ENCODE measurements around the gene PARP11. TPM values are rescaled to one million over a fixed set of nuclear protein-coding genes. Genes with fewer than 3 reads are reported as not detected.

Gene PARP11
- total and polyA plus RNA-seq, 2 of the 8 experiments (the other 6 are each of a cell fraction or from before 2014, with no cell fraction given): 4.2 to 13.3 TPM

GRCh38 chr12:3836641-3837040 is 36.6 kb downstream of the PARP11 start:
- H2AFZ ChIP-seq (ENCODE audit: low read length): 0 out of 2 replicates have a peak overlapping the region, but pooled peaks have one; percentile 14
- no peak overlapping the region for H3K23ac ChIP-seq (ENCODE audit: insufficient read length)
- peaks cover 0 to 14% of the 10 kb centered on the region in 2 experiments; a peak in 1 of 4 replicates for H3K79me2 ChIP-seq (ENCODE audit: control insufficient read depth in 1 of 2, insufficient read depth in 2 of 2, low read length in 2 of 2)
- no peak overlapping the region for H3K27ac ChIP-seq (ENCODE audit: low read depth, low read length)
- H3K14ac ChIP-seq (ENCODE audit: insufficient read length): no peak overlapping the region
- H3K9ac ChIP-seq (replicated peaks in 1 of 4; ENCODE audit: extremely low read depth in 1 of 4, low read depth in 3 of 4, low read length in 3 of 4): no peak overlapping the region
- no peak overlapping the region for H2BK12ac ChIP-seq (ENCODE audit: low read depth, low read length)
- H4K5ac ChIP-seq (ENCODE audit: insufficient read length, low read depth, low read length): no peak overlapping the region
- peaks cover 0 to 8% of the 10 kb centered on the region in 2 experiments; a peak in 1 of 4 replicates for H3K9me3 ChIP-seq (ENCODE audit: insufficient read depth in 2 of 2, low read depth in 1 of 2, low read length in 1 of 2)
- TF ChIP-seq NANOG (IDR thresholded peaks at IDR 0.05; ENCODE audit: insufficient read depth, low read depth, low read length, poor library complexity, severe bottlenecking) (no peak), GTF2F1 (IDR thresholded peaks at IDR 0.05; ENCODE audit: borderline replicate concordance, low read depth, low read length) (no peak), SIX5 (IDR thresholded peaks at IDR 0.05; ENCODE audit: low read depth, low read length) (no peak), POU5F1 (IDR thresholded peaks at IDR 0.05; ENCODE audit: low read depth, low read length) (no peak)
- no peak overlapping the region for H2BK20ac ChIP-seq (ENCODE audit: low read length)
- no peak overlapping the region for H2BK5ac ChIP-seq (ENCODE audit: low read depth, low read length)
- DNase-seq (ENCODE audit: low read depth in 1 of 2, low spot score in 2 of 2) (no peak), FAIRE-seq (peak; percentile 36)
- H2BK15ac ChIP-seq (ENCODE audit: low read length): no peak overlapping the region
- no peaks in the 10 kb centered on the region for H4K20me1 ChIP-seq (replicated peaks in 1 of 2; ENCODE audit: control insufficient read depth in 1 of 2, insufficient read depth in 2 of 2, low read length in 2 of 2)
- CTCF ChIA-PET (ENCODE audit: partially characterized antibody): interaction anchor here (0.7 to 1.5 kb wide), 7 partner anchors 14 to 539 kb away, joined by 3 to 8 read pairs (median 3); no protein-coding TSS in a partner anchor
- 86% methylated on average over 3 of the region's 3 CpGs; no CpG with 5 or more reads in 1 of the 2 experiments for WGBS, 2 experiments (ENCODE audit: extremely low coverage in 1 of 2, insufficient coverage in 1 of 2, insufficient read length in 1 of 2, insufficient replicate concordance in 2 of 2, low coverage in 1 of 2, low lambda C conversion rate in 2 of 2, missing lambda C conversion rate in 1 of 2)
- H3K27me3 ChIP-seq (replicated peaks in 1 of 4; ENCODE audit: control insufficient read depth in 3 of 4, extremely low read depth in 1 of 4, insufficient read depth in 3 of 4, low read length in 3 of 4): no peaks in the 10 kb centered on the region
- no peak overlapping the region for H3K4me3 ChIP-seq (ENCODE audit: extremely low read depth in 1 of 4, insufficient read depth in 2 of 4, low read depth in 3 of 4, low read length in 4 of 4)
- H3K36me3 ChIP-seq (ENCODE audit: control insufficient read depth in 2 of 4, insufficient read depth in 4 of 4, low read length in 3 of 4): peaks cover 0 to 8% (median 0%) of the 10 kb centered on the region in 4 experiments; a peak in 1 of 8 replicates
- no peak overlapping the region for H3K18ac ChIP-seq (ENCODE audit: extremely low read depth, low read length)
- peaks cover 0 to 7% (median 2%) of the 10 kb centered on the region in 4 experiments; a peak in 5 of 7 replicates for H3K4me1 ChIP-seq (replicated peaks in 1 of 4; ENCODE audit: control insufficient read depth in 3 of 4, insufficient read depth in 4 of 4, low read length in 3 of 4)
- no peaks in the 10 kb centered on the region for H3K79me1 ChIP-seq (ENCODE audit: low read depth, low read length)
- H3K4me2 ChIP-seq (ENCODE audit: insufficient read depth in 1 of 2, low read depth in 2 of 2, low read length in 2 of 2): no peak overlapping the region
- H3K23me2 ChIP-seq (ENCODE audit: low read depth, low read length): no peaks in the 10 kb centered on the region
- no peak overlapping the region for H2AK5ac ChIP-seq (ENCODE audit: low read depth, low read length)
- H3K4ac ChIP-seq (replicated peaks; ENCODE audit: insufficient read length, low read depth, low read length): no peak overlapping the region
- no peak overlapping the region for H3K56ac ChIP-seq (replicated peaks; ENCODE audit: insufficient read length, low read depth, low read length)
- POLR2A ChIA-PET (ENCODE audit: partially characterized antibody): interaction anchor here (0.6 to 1.6 kb wide), 2 partner anchors 15 to 922 kb away, joined by 3 to 4 read pairs; no protein-coding TSS in a partner anchor
- no peak overlapping the region for H4K91ac ChIP-seq (replicated peaks; ENCODE audit: insufficient read length, low read length)
- H2BK120ac ChIP-seq (replicated peaks; ENCODE audit: low read depth, low read length): no peak overlapping the region
- no peak overlapping the region for H4K8ac ChIP-seq (ENCODE audit: extremely low read depth, insufficient read depth, low read length)
